CD4-positive, alpha-beta memory T cell (primary cell): ENCODE measurements around the gene PPAT. TPM values are rescaled to one million over a fixed set of nuclear protein-coding genes. Genes with fewer than 3 reads are reported as not detected.

Experiments used
- CTCF ChIA-PET: fragments of 350-600 bp; sonication (Branson Sonifier 250); formaldehyde crosslinking; loops from one replicate; lab custom pipeline; 2021; ENCODE audit warnings: inconsistent platforms; ENCODE audit not compliant: partially characterized antibody; lab: Charles Lee
- POLR2A ChIA-PET: fragments of 350-600 bp; sonication (Branson Sonifier 250); formaldehyde crosslinking; loops from one replicate; lab custom pipeline; 2021; ENCODE audit not compliant: partially characterized antibody; lab: Charles Lee
- DNase-seq, 5 donors: peaks; one replicate each; pipeline versions ENCODE4 v3.0.0 to v3.0.0-alpha.2; 2020 to 2022; ENCODE audit warnings: mixed read lengths in 1 of 5
- H3K27ac ChIP-seq: one replicate; pipeline ENCODE4 v1.7.0; 2013; ENCODE audit warnings: low read depth, low read length
- H3K27me3 ChIP-seq: 2 replicates; pipeline ENCODE4 v1.7.0; 2013; ENCODE audit warnings: mild to moderate bottlenecking, low read length, moderate library complexity; ENCODE audit not compliant: insufficient read depth
- H3K36me3 ChIP-seq: 2 replicates; pipeline ENCODE4 v1.7.0; 2013; ENCODE audit warnings: mild to moderate bottlenecking, low read length, moderate library complexity; ENCODE audit not compliant: insufficient read depth
- H3K4me1 ChIP-seq: 2 replicates; pipeline ENCODE4 v1.7.0; 2013; ENCODE audit warnings: mild to moderate bottlenecking, low read length, moderate library complexity; ENCODE audit not compliant: insufficient read depth
- H3K4me3 ChIP-seq, 2 donors: one replicate each; pipeline ENCODE4 v1.7.0; 2013; ENCODE audit warnings: low read length in 2 of 2, mild to moderate bottlenecking in 1 of 2
- H3K9me3 ChIP-seq, 2 donors: one replicate each; pipeline ENCODE4 v1.7.0; 2013; ENCODE audit warnings: low read length in 2 of 2, control low read depth in 1 of 2; ENCODE audit not compliant: control insufficient read depth in 1 of 2
- H3K27ac Mint-ChIP-seq, 7 donors: one replicate each; pipeline ENCODE4 v1.8.0; 2020 to 2021; ENCODE audit warnings: mixed read lengths in 7 of 7, mild to moderate bottlenecking in 6 of 7, inconsistent platforms in 3 of 7, moderate library complexity in 3 of 7
- H3K27me3 Mint-ChIP-seq, 2 donors: one replicate each; pipeline ENCODE4 v1.8.0; 2020 to 2021; ENCODE audit warnings: mixed read lengths in 2 of 2
- H3K36me3 Mint-ChIP-seq, 2 donors: one replicate each; pipeline ENCODE4 v1.8.0; 2020 to 2021; ENCODE audit warnings: mixed read lengths in 2 of 2, inconsistent platforms in 1 of 2, mild to moderate bottlenecking in 1 of 2
- H3K4me1 Mint-ChIP-seq, 4 donors: one replicate each; pipeline ENCODE4 v1.8.0; 2020 to 2021; ENCODE audit warnings: mixed read lengths in 4 of 4, mild to moderate bottlenecking in 1 of 4
- H3K4me3 Mint-ChIP-seq, 8 donors: one replicate each; pipeline ENCODE4 v1.8.0; 2020 to 2021; ENCODE audit warnings: mixed read lengths in 8 of 8, mild to moderate bottlenecking in 7 of 8, moderate library complexity in 6 of 8, inconsistent platforms in 3 of 8
- H3K9me3 Mint-ChIP-seq, 8 donors: one replicate each; pipeline ENCODE4 v1.8.0; 2020 to 2021; ENCODE audit warnings: mixed read lengths in 8 of 8, mild to moderate bottlenecking in 5 of 8, inconsistent platforms in 3 of 8, moderate library complexity in 1 of 8
- intact Hi-C: fragments of 100-400 bp; cut with micrococcal nuclease; formaldehyde crosslinking; loops from one replicate; pipeline ENCODE4 v1.15.1; 2023
- polyA plus RNA-seq, 2 donors: library from polyadenylated mRNA; unstranded; fragments of 300-500 nt; fragmentation: Illumina TruSeq; gene quantifications; one replicate each; pipeline ENCODE4 v1.2.3, GENCODE V29; 2021
- total RNA-seq, 2 experiments: library from RNA; stranded (reverse); gene quantifications; one replicate each; pipeline ENCODE4 v1.2.3, GENCODE V29; 2021

Gene PPAT
- total and polyA plus RNA-seq, 4 experiments from 2014 or later, result 7.0 to 15.7 (median 13.4) TPM

DNA sequence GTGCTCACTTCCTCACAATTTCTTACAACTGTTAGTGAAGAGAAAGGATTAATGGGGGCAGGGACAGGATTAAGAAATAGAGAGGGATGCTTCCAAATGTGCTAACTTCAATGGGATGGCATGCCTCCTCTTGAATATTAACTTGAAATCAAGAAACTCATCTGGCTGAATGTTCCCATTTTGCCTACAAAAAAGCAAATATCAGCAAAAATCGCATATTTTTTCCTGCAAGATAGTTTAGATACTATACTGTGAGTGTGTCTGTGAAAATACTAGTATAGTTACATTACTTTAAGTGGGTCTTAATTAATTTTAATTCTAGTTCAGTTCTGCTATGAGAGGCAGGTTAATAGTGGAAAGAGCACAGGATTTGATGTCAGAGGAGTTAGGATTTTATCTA lies 5.6 kb upstream of the PPAT start:
- Mint-ChIP-seq H3K27me3 (peaks cover 0 to 2% of the 10 kb centered on the region in 2 donors), H3K36me3 (peaks cover 18 to 27% of the 10 kb centered on the region in 2 donors), H3K4me1 (peaks cover 18 to 43% (median 28%) of the 10 kb centered on the region in 4 donors), H3K9me3 (peaks cover 0 to 4% (median 0%) of the 10 kb centered on the region in 8 donors), H3K27ac (peak overlapping the region in 2 of 7 donors; percentile 29 to 43), H3K4me3 (no peak overlapping the region)
- POLR2A ChIA-PET, result no interaction called here
- Histone ChIP-seq H3K4me3 (no peak overlapping the region), H3K4me1 (peaks cover 8% of the 10 kb centered on the region), H3K36me3 (peaks cover 6% of the 10 kb centered on the region), H3K27ac (no peak overlapping the region), H3K27me3 (no peaks in the 10 kb centered on the region), H3K9me3 (no peaks in the 10 kb centered on the region)
- CTCF ChIA-PET, result no interaction called here
- DNase-seq, result no peak
- intact Hi-C loops, result no loop called here

DNA sequence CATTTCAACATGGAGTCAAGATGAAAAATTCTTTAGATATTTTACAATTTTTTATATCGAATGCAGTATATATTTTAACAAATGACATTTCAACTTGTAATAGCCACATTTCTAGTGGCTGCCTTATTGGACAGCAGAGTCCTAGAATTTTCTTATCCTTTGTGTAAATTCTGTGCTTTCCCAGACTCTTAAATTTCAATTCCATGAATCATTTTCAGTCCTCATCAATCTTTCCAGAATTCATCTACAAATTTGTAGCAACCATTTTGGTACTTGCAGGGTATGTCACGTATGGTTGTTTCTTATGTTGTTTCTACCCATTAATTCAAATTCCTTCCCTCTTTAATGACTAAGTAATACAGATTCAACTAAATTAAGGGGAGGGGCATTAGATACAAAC lies 3.4 kb upstream of the PPAT start:
- Histone ChIP-seq H3K36me3 (no peaks in the 10 kb centered on the region), H3K27me3 (no peaks in the 10 kb centered on the region), H3K4me1 (peaks cover 20% of the 10 kb centered on the region), H3K4me3 (no peak overlapping the region), H3K9me3 (no peaks in the 10 kb centered on the region), H3K27ac (no peak overlapping the region)
- peaks cover 9 to 25% of the 10 kb centered on the region in 2 donors for H3K36me3 Mint-ChIP-seq
- ChIA-PET CTCF (no interaction called here), POLR2A (interaction anchor here (0.8 to 1.6 kb wide), 2 partner anchors 18 to 52 kb away, joined by 3 read pairs; partner anchors contain the start of gene AASDH)
- intact Hi-C loops, result loop anchor here (5.0 kb wide), 2 partner anchors 384 to 891 kb away; partner anchors contain the start of genes CLOCK and SPINK2
- peaks cover 0 to 4% (median 0%) of the 10 kb centered on the region in 8 donors for H3K9me3 Mint-ChIP-seq
- peaks cover 0 to 2% of the 10 kb centered on the region in 2 donors for H3K27me3 Mint-ChIP-seq
- H3K27ac Mint-ChIP-seq, result no peak overlapping the region
- no peak for DNase-seq
- H3K4me3 Mint-ChIP-seq, result peak overlapping the region in 1 of 8 donors; percentile 26
- peaks cover 26 to 58% (median 43%) of the 10 kb centered on the region in 4 donors for H3K4me1 Mint-ChIP-seq

DNA sequence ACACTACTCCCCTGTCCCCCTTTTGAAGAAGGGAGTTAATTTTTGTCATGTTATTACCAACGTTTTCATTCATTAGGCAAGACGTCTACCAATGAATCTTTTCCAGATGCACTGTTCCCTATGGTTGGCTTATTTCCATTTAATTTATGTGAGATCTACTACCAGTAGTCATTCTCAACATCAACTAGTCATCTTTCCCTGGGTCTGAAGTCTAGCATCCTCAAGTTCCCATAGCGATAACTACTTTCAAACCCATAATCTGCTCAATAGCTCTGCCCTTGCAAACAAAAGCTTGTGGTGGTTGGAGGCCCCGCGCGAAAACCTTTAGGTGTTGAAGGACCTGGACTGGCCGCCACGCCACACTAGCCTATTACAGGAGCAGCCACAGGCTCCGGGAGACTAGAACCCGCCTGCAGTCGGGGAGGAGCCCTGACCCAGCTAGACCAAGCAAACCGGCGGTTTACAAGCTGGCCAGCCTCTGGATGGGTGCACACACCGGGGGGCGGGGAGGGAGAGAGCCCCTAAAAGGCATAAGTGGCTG lies 746 bp downstream of the PPAT start:
- Mint-ChIP-seq H3K4me1 (peaks cover 24 to 58% (median 36%) of the 10 kb centered on the region in 4 donors), H3K4me3 (peak overlapping the region; percentile 90 to 99 (median 94)), H3K9me3 (peaks cover 0 to 4% (median 0%) of the 10 kb centered on the region in 8 donors), H3K36me3 (peaks cover 0 to 13% of the 10 kb centered on the region in 2 donors), H3K27ac (peak overlapping the region; percentile 22 to 98 (median 96)), H3K27me3 (peaks cover 0 to 2% of the 10 kb centered on the region in 2 donors)
- H3K4me1 ChIP-seq, result peaks cover 26% of the 10 kb centered on the region
- H3K27ac ChIP-seq, result peak overlapping the region; percentile 61
- CTCF ChIA-PET, result interaction anchor here (0.6 to 6.4 kb wide), 11 partner anchors 11 to 558 kb away, joined by 3 to 81 read pairs (median 7); partner anchors contain the start of genes AASDH and SRP72
- POLR2A ChIA-PET, result interaction anchor here (0.6 to 5.0 kb wide), 13 partner anchors 9 to 543 kb away, joined by 4 to 93 read pairs (median 23); partner anchors contain the start of genes AASDH, CEP135, NOA1 and POLR2B
- no peaks in the 10 kb centered on the region for H3K9me3 ChIP-seq
- H3K27me3 ChIP-seq, result no peaks in the 10 kb centered on the region
- H3K4me3 ChIP-seq, result peak overlapping the region; percentile 73 to 82
- intact Hi-C loops, result loop anchor here (1.0 to 5.0 kb wide), 7 partner anchors 96 to 1039 kb away; partner anchors contain the start of genes CLOCK, EXOC1, NOA1 and REST
- no peaks in the 10 kb centered on the region for H3K36me3 ChIP-seq
- peak in 1 of 5 donors; percentile 27 for DNase-seq

DNA sequence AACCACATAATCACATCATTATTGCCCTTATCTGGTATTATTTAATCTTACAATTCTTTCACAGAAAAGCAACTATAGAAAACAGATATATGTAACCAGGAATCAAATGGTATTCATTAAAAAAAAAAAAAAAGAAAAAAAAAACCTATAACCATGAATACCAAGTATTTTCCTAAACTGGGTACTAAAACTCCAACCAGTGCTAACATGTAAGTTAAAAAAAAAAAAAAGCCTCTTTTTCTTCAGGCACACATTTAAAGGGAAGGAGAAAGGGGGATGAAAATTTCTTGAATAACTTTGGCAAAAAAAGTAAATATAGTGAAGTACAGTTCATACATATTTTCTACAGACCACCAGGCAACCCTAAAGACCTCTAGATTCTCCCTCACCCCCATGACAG lies 2.1 kb downstream of the PPAT start:
- H3K27me3 Mint-ChIP-seq, result peaks cover 0 to 2% of the 10 kb centered on the region in 2 donors
- ChIA-PET CTCF (interaction anchor here (1.4 to 6.4 kb wide), 2 partner anchors 10 to 32 kb away, joined by 3 to 81 read pairs; no protein-coding TSS in a partner anchor), POLR2A (interaction anchor here (4.4 kb wide), 1 partner anchor 32 kb away, joined by 49 read pairs; no protein-coding TSS in a partner anchor)
- H3K9me3 ChIP-seq, result no peaks in the 10 kb centered on the region
- H3K27me3 ChIP-seq, result no peaks in the 10 kb centered on the region
- H3K4me3 Mint-ChIP-seq, result peak overlapping the region in 4 of 8 donors; percentile 25 to 93 (median 38)
- H3K36me3 ChIP-seq, result no peaks in the 10 kb centered on the region
- peaks cover 0 to 4% (median 0%) of the 10 kb centered on the region in 8 donors for H3K9me3 Mint-ChIP-seq
- H3K27ac Mint-ChIP-seq, result peak overlapping the region in 2 of 7 donors; percentile 19 to 87
- peaks cover 0 to 13% of the 10 kb centered on the region in 2 donors for H3K36me3 Mint-ChIP-seq
- no peak overlapping the region for H3K4me3 ChIP-seq
- no peak overlapping the region for H3K27ac ChIP-seq
- intact Hi-C loops, result no loop called here
- peaks cover 19 to 53% (median 31%) of the 10 kb centered on the region in 4 donors for H3K4me1 Mint-ChIP-seq
- H3K4me1 ChIP-seq, result peaks cover 26% of the 10 kb centered on the region
- no peak for DNase-seq

DNA sequence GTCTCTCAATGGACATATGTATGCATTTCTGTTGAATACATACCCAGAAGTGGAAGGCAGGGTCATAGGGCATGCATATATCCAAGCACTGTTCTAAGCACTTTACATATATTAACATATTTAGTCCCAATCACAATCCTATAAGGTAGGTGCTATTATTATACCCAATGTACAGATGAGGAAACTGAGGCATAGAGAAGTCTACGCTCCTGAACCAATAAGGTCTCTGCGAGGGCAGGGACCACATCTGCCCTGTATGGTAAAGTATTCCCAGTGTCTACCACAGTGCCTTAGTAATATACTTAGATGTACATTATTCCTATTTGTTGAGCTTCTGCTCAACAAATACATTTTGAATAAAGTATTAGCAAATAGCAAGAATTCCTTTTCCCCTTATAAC lies 5.2 kb downstream of the PPAT start:
- no peak for DNase-seq
- no peak overlapping the region for H3K4me3 ChIP-seq
- peaks cover 15 to 26% (median 21%) of the 10 kb centered on the region in 4 donors for H3K4me1 Mint-ChIP-seq
- H3K27ac ChIP-seq, result no peak overlapping the region
- no peaks in the 10 kb centered on the region for H3K27me3 Mint-ChIP-seq
- H3K4me3 Mint-ChIP-seq, result no peak overlapping the region
- ChIA-PET CTCF (interaction anchor here (1.2 kb wide), 1 partner anchor 8 kb away, joined by 3 read pairs; no protein-coding TSS in a partner anchor), POLR2A (no interaction called here)
- H3K27ac Mint-ChIP-seq, result no peak overlapping the region
- no peaks in the 10 kb centered on the region for H3K27me3 ChIP-seq
- no peaks in the 10 kb centered on the region for H3K9me3 Mint-ChIP-seq
- H3K4me1 ChIP-seq, result peaks cover 18% of the 10 kb centered on the region
- intact Hi-C loops, result no loop called here
- no peaks in the 10 kb centered on the region for H3K36me3 ChIP-seq
- H3K9me3 ChIP-seq, result no peaks in the 10 kb centered on the region
- H3K36me3 Mint-ChIP-seq, result peaks cover 0 to under 1% of the 10 kb centered on the region in 2 donors

DNA sequence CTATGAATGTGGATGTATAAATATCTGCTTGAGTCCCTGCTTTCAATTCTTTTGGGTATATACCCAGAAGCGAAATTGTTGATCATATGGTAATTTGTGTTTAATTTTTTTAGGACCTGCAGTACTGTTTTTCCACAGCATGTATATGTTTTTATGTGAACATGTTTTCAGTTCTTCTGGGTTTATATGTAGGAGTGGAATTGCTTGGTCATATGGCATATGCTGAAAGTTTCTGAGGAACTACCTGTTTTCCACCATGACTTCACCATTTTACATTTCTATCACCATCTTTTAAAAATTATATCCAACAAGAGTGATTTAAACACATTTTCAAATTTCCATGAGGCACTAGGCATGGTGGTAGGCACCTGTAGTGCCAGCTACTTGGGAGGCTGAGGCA lies 8.2 kb downstream of the PPAT start:
- no peaks in the 10 kb centered on the region for H3K27me3 ChIP-seq
- Mint-ChIP-seq H3K27ac (no peak overlapping the region), H3K4me1 (peaks cover 5 to 9% (median 8%) of the 10 kb centered on the region in 4 donors), H3K9me3 (no peaks in the 10 kb centered on the region), H3K27me3 (no peaks in the 10 kb centered on the region), H3K36me3 (no peaks in the 10 kb centered on the region), H3K4me3 (no peak overlapping the region)
- CTCF ChIA-PET, result interaction anchor here (1.5 to 6.2 kb wide), 3 partner anchors 117 to 409 kb away, joined by 3 to 101 read pairs (median 5); no protein-coding TSS in a partner anchor
- H3K27ac ChIP-seq, result no peak overlapping the region
- no peaks in the 10 kb centered on the region for H3K36me3 ChIP-seq
- no peak overlapping the region for H3K4me3 ChIP-seq
- intact Hi-C loops, result no loop called here
- POLR2A ChIA-PET, result no interaction called here
- no peaks in the 10 kb centered on the region for H3K9me3 ChIP-seq
- no peak for DNase-seq
- no peaks in the 10 kb centered on the region for H3K4me1 ChIP-seq

DNA sequence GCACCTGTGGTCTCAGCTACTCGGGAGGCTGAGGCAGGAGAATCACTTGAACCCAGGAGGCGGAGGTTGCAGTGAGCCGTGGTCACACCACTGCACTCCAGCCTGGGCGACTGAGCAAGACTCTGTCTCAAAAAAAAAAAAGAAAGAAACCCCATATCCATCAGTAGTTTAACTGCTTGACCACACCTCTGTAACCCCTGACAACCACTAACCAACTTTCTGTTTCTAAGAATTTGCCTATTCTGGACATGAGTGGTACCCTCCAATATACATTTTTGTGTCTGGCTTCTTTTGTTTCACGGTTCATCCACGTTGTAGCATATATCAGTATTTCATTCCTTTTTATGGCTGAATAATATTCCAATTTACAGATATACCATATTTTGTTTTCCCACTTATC lies 9.1 kb downstream of the PPAT start:
- no peaks in the 10 kb centered on the region for H3K36me3 ChIP-seq
- Mint-ChIP-seq H3K9me3 (no peaks in the 10 kb centered on the region), H3K27me3 (no peaks in the 10 kb centered on the region), H3K36me3 (no peaks in the 10 kb centered on the region), H3K4me1 (peaks cover 0 to 7% (median 5%) of the 10 kb centered on the region in 4 donors), H3K4me3 (no peak overlapping the region), H3K27ac (no peak overlapping the region)
- ChIA-PET POLR2A (interaction anchor here (1.5 kb wide), 1 partner anchor 410 kb away, joined by 4 read pairs; no protein-coding TSS in a partner anchor), CTCF (interaction anchor here (0.5 to 6.2 kb wide), 11 partner anchors 9 to 415 kb away, joined by 3 to 101 read pairs (median 5); partner anchors contain the start of genes PAICS and PPAT)
- no peak overlapping the region for H3K27ac ChIP-seq
- intact Hi-C loops, result no loop called here
- H3K4me3 ChIP-seq, result no peak overlapping the region
- DNase-seq, result no peak
- H3K4me1 ChIP-seq, result no peaks in the 10 kb centered on the region
- H3K9me3 ChIP-seq, result no peaks in the 10 kb centered on the region
- H3K27me3 ChIP-seq, result no peaks in the 10 kb centered on the region
